Adipocyte (in vitro differentiated cells): ENCODE measurements around the gene CREB1.

Experiments used
- DNase-seq: peaks from one replicate; pipeline ENCODE4 v3.0.0-alpha.2; 2015; ENCODE audit warnings: low read depth
- H3K27me3 ChIP-seq: replicated peaks from 2 replicates; pipeline ENCODE4 v1.7.0; 2013; ENCODE audit warnings: mild to moderate bottlenecking, low read length, moderate library complexity; ENCODE audit not compliant: control insufficient read depth, insufficient read depth
- H3K36me3 ChIP-seq: 2 replicates; pipeline ENCODE4 v1.7.0; 2013; ENCODE audit warnings: low read length, mild to moderate bottlenecking, moderate library complexity; ENCODE audit not compliant: control insufficient read depth, insufficient read depth, severe bottlenecking
- H3K4me1 ChIP-seq: 2 replicates; pipeline ENCODE4 v1.7.0; 2013; ENCODE audit warnings: mild to moderate bottlenecking, low read length, moderate library complexity; ENCODE audit not compliant: control insufficient read depth, insufficient read depth
- H3K4me3 ChIP-seq: 2 replicates; pipeline ENCODE4 v1.7.0; 2013; ENCODE audit warnings: mild to moderate bottlenecking, low read length, moderate library complexity
- H3K9ac ChIP-seq: 2 replicates; pipeline ENCODE4 v1.7.0; 2013; ENCODE audit warnings: mild to moderate bottlenecking, low read length, moderate library complexity
- H3K9me3 ChIP-seq: 2 replicates; pipeline ENCODE4 v1.7.0; 2013; ENCODE audit warnings: mild to moderate bottlenecking, low read length, moderate library complexity; ENCODE audit not compliant: control insufficient read depth

CREB1 gene

GRCh38 chr2:207504513-207505170, 25.1 kb upstream of the CREB1 start:
- H3K4me1 ChIP-seq, result peaks cover 36% of the 10 kb centered on the region
- peak overlapping the region; percentile 56 for H3K9ac ChIP-seq
- H3K27me3 ChIP-seq, result no peaks in the 10 kb centered on the region
- peak overlapping the region; percentile 18 for H3K4me3 ChIP-seq
- H3K36me3 ChIP-seq, result no peaks in the 10 kb centered on the region
- no peaks in the 10 kb centered on the region for H3K9me3 ChIP-seq
- peak; percentile 78 for DNase-seq

GRCh38 chr2:207505171-207505570, 24.6 kb upstream of the CREB1 start:
- DNase-seq, result no peak
- peak overlapping the region; percentile 18 for H3K4me3 ChIP-seq
- peaks cover 36% of the 10 kb centered on the region for H3K4me1 ChIP-seq
- no peaks in the 10 kb centered on the region for H3K27me3 ChIP-seq
- no peaks in the 10 kb centered on the region for H3K36me3 ChIP-seq
- peak overlapping the region; percentile 56 for H3K9ac ChIP-seq
- no peaks in the 10 kb centered on the region for H3K9me3 ChIP-seq

GRCh38 chr2:207505728-207506127, 24.0 kb upstream of the CREB1 start:
- DNase-seq, result peak; percentile 71
- Histone ChIP-seq H3K27me3 (no peaks in the 10 kb centered on the region), H3K36me3 (no peaks in the 10 kb centered on the region), H3K9ac (peak overlapping the region; percentile 56), H3K4me3 (peak overlapping the region; percentile 43), H3K4me1 (peaks cover 36% of the 10 kb centered on the region), H3K9me3 (no peaks in the 10 kb centered on the region)

GRCh38 chr2:207506426-207506825, 23.3 kb upstream of the CREB1 start:
- Histone ChIP-seq H3K9ac (peak overlapping the region; percentile 30), H3K4me1 (peaks cover 36% of the 10 kb centered on the region), H3K36me3 (no peaks in the 10 kb centered on the region), H3K27me3 (no peaks in the 10 kb centered on the region), H3K4me3 (peak overlapping the region; percentile 43), H3K9me3 (no peaks in the 10 kb centered on the region)
- DNase-seq, result no peak

- H3K4me1 ChIP-seq, result peaks cover 42% of the 10 kb centered on the region
- no peaks in the 10 kb centered on the region for H3K9me3 ChIP-seq
- no peak for DNase-seq
- no peak overlapping the region for H3K9ac ChIP-seq
- no peaks in the 10 kb centered on the region for H3K36me3 ChIP-seq
- no peaks in the 10 kb centered on the region for H3K27me3 ChIP-seq
- no peak overlapping the region for H3K4me3 ChIP-seq
These were observed 19.6 kb upstream of the CREB1 start for GRCh38 chr2:207510148-207510547.

- Histone ChIP-seq H3K36me3 (no peaks in the 10 kb centered on the region), H3K27me3 (no peaks in the 10 kb centered on the region), H3K4me3 (no peak overlapping the region), H3K4me1 (peaks cover 37% of the 10 kb centered on the region), H3K9me3 (no peaks in the 10 kb centered on the region), H3K9ac (no peak overlapping the region)
- DNase-seq, result no peak
These were observed 17.9 kb upstream of the CREB1 start for GRCh38 chr2:207511851-207512250.

GRCh38 chr2:207512356-207512755, 17.4 kb upstream of the CREB1 start:
- H3K4me1 ChIP-seq, result peaks cover 36% of the 10 kb centered on the region
- H3K36me3 ChIP-seq, result no peaks in the 10 kb centered on the region
- no peak for DNase-seq
- no peaks in the 10 kb centered on the region for H3K9me3 ChIP-seq
- no peaks in the 10 kb centered on the region for H3K27me3 ChIP-seq
- H3K9ac ChIP-seq, result no peak overlapping the region
- H3K4me3 ChIP-seq, result no peak overlapping the region

GRCh38 chr2:207513551-207514257, 16.1 kb upstream of the CREB1 start:
- H3K4me1 ChIP-seq, result peaks cover 36% of the 10 kb centered on the region
- H3K9ac ChIP-seq, result peak overlapping the region; percentile 84
- no peaks in the 10 kb centered on the region for H3K36me3 ChIP-seq
- peak overlapping the region; percentile 70 for H3K4me3 ChIP-seq
- peak; percentile 88 for DNase-seq
- no peaks in the 10 kb centered on the region for H3K27me3 ChIP-seq
- no peaks in the 10 kb centered on the region for H3K9me3 ChIP-seq

GRCh38 chr2:207514451-207514850, 15.3 kb upstream of the CREB1 start:
- no peak for DNase-seq
- peak overlapping the region; percentile 70 for H3K4me3 ChIP-seq
- H3K27me3 ChIP-seq, result no peaks in the 10 kb centered on the region
- H3K9me3 ChIP-seq, result no peaks in the 10 kb centered on the region
- H3K4me1 ChIP-seq, result peaks cover 36% of the 10 kb centered on the region
- no peaks in the 10 kb centered on the region for H3K36me3 ChIP-seq
- peak overlapping the region; percentile 84 for H3K9ac ChIP-seq

- no peak overlapping the region for H3K9ac ChIP-seq
- DNase-seq, result no peak
These were observed 14.1 kb upstream of the CREB1 start for GRCh38 chr2:207515671-207516070.

GRCh38 chr2:207516206-207516605, 13.6 kb upstream of the CREB1 start:
- H3K4me3 ChIP-seq, result no peak overlapping the region
- H3K9me3 ChIP-seq, result no peaks in the 10 kb centered on the region
- peaks cover 36% of the 10 kb centered on the region for H3K4me1 ChIP-seq
- no peaks in the 10 kb centered on the region for H3K27me3 ChIP-seq
- peak; percentile 19 for DNase-seq
- H3K9ac ChIP-seq, result no peak overlapping the region
- no peaks in the 10 kb centered on the region for H3K36me3 ChIP-seq

More at GRCh38 chr2:207515671-207516070, 14.1 kb upstream of the CREB1 start:
- Histone ChIP-seq H3K36me3 (no peaks in the 10 kb centered on the region), H3K9me3 (no peaks in the 10 kb centered on the region), H3K4me3 (no peak overlapping the region), H3K4me1 (peaks cover 36% of the 10 kb centered on the region), H3K27me3 (no peaks in the 10 kb centered on the region)
